Measurements from ENCODE around the gene NPIPA3.
"Not testable (repeated sequence)": the region's sequence is repeated elsewhere in the genome, so short reads cannot be mapped to it uniquely, and the experiment has no call there.

The NPIPA3 gene

DNA sequence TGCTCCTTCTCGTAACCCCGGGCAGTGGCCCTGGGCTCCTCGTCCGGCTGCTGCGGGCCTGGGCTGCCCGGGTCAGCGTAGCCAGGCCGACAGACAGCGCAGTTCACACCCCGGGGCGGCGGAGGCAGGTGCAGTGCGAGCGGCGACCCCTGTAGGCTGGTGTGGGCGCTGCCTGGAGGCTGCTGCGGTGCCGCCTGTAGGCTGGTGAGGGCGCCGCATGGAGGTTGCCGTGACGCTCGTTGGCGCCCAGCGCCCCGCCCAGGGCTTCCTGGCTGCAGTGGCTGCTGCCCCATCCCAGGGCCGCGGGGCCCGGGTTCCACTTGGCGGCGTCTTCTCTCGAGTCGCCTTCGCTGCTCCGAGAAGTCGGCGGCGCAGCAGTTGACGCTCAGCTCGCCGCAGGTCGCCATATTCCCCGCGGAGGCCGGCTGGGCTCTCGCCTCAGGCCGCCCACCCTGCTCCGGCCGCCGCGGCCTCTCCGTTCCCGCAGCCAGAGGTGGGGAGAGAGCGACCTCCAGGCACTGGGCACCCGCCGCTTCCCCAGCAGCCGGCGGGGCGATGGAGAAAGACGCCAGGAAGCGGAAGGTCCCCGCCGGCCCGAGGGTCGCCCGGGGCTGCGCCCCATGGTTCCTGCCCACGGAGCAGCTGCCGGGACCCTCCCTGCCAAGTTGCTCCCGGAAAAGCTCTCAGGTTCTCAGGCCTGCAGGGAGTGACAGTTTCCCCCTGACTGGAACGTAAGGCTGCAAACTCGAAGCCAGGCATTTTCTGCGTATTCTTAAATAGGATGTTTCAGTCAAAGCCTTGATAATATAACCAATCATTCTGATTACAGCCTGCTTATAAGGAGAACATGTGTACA, 39.3 kb downstream of the NPIPA3 start, which contains the start of gene NPIPA2:
Gene NPIPA2 (plus strand): TSS at position 261 of the 856 bp plus-strand sequence. CDS start 5,533 bp downstream, outside the sequence.
- DNase-seq, result not testable (repeated sequence)

DNA sequence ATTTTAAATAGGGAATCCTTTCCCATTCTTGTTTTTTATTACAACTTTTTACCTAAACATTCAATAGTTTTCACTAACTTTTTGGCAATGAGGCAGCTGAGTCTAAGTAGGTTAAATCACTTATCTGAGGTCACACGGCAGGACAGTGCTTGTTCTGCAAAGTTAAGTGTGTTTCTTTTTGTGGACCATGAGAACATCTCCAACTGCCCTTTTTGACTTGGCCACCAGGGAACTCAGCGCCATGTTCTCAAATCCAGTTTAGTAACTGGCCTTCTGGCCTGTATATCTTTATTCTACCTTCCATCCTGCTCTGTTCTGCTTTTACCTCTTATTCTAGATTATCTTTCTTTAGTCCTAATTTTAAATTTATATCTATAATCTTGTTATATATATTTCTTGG, 70.4 kb downstream of the NPIPA3 start:
- not testable (repeated sequence) for DNase-seq

DNA sequence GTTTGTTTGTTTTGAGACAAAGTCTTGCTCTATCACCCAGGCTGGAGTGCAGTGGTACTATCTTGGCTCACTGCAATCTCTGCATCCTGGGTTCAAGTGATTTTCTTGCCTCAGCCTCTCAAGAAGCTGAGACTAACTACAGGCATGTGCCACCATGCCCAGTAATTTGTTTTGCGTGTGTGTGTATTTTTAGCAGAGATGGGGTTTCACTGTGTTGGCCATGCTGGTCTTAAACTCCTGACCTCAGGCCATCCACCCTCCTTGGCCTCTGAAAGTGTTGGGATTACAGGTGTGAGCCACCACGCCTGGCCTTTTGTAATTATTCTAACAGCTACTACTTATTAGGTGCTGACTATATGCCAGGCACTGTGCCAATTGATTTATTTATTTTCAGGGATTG, 72.4 kb downstream of the NPIPA3 start:
- DNase-seq, result not testable (repeated sequence)

Data from NCI-H2081 (cell line).